Vagina (tissue), 2 donors: ENCODE results near the gene DDX54. TPM values are rescaled to one million over a fixed set of nuclear protein-coding genes. Genes with fewer than 3 reads are reported as not detected.

Source experiments
- DNase-seq, 2 donors: peaks; one replicate each; pipeline ENCODE4 v3.0.0-alpha.2; 2017; ENCODE audit errors: extremely low spot score in 2 of 2
- H3K27ac ChIP-seq: fragments of 200-600 bp; sonication (generic); one replicate; pipeline ENCODE4 v1.5.1; 2019
- H3K27me3 ChIP-seq: fragments of 200-600 bp; sonication (generic); one replicate; pipeline ENCODE4 v1.5.1; 2019
- H3K36me3 ChIP-seq, 2 donors: fragments of 200-600 bp; sonication (generic); one replicate each; pipeline ENCODE4 v1.5.1; 2017 to 2019
- H3K4me1 ChIP-seq: fragments of 200-600 bp; sonication (generic); one replicate; pipeline ENCODE4 v1.5.1; 2019
- H3K4me3 ChIP-seq, 2 donors: fragments of 200-600 bp; sonication (generic); 1 replicate in 1 of 2; 2 replicates in 1 of 2; pipeline ENCODE4 v1.5.1; 2016 to 2019
- H3K9me3 ChIP-seq: fragments of 200-600 bp; sonication (generic); one replicate; pipeline ENCODE4 v1.5.1; 2019
- CTCF ChIP-seq, 3 experiments: fragments of 450-650 bp in 2 of 3; fragments of 200-600 bp in 1 of 3; sonication (generic) in 1 of 3; IDR thresholded peaks; one replicate each; pipeline ENCODE4 v1.5.1; 2017 to 2019; ENCODE audit warnings: antibody characterized with exemption in 3 of 3, mild to moderate bottlenecking in 2 of 3, moderate library complexity in 2 of 3
- POLR2A ChIP-seq, 2 donors: fragments of 450-650 bp; IDR thresholded peaks; one replicate each; pipeline ENCODE4 v1.6.1; 2017; ENCODE audit warnings: antibody characterized with exemption in 2 of 2, mild to moderate bottlenecking in 2 of 2, moderate library complexity in 2 of 2
- POLR2AphosphoS5 ChIP-seq, 2 donors: sonication (generic); formaldehyde crosslinking; IDR thresholded peaks; one replicate each; pipeline ENCODE4 v1.9.0; 2017; ENCODE audit warnings: antibody characterized with exemption in 2 of 2, mild to moderate bottlenecking in 2 of 2, low read depth in 1 of 2; ENCODE audit not compliant: insufficient read depth in 1 of 2
- intact Hi-C: fragments of 100-400 bp; cut with DNase I; formaldehyde crosslinking; loops from one replicate; pipeline ENCODE4 v1.15.1; 2023
- total RNA-seq: library from RNA; depleted of rRNA; stranded (reverse); fragments of >200 nt; gene quantifications from one replicate; pipeline ENCODE4 v1.2.3, GENCODE V29; 2016

DDX54 gene
- total RNA-seq, 1 donor from 2014 or later: 52.5 TPM

DNA sequence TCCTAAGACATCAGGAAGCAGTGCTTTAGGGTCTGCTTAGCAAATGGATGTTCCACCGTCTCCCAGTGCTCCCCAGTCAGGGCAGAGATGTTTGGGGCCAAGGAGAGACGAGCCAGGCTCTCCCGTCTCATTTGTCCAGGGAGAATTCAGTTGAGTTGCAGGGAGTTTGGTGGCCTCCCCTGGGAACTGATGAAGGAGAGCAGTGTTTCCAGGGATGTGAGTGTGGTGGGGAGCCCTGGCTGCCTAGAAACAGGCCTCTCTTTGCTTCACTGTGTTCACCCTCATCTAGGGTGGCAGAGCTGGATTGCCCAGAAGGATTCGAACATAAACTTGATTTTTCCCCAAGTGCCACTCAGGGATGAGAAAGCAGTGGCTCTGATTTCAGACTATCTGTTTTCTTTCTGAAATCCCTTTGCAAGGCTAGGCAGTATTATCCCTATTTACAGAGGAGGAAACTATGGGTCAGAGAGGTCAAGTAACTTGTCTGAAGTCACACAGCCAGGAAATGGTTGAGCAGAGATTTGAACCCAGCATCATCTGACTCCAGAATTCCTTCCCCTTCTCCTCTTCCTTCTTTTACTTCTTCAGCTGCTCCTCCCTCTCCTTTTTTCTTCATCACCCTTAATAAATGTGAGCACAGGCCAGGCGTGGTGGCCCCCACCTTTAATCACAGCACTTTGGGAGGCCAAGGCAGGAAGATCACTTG, 42.6 kb upstream of the DDX54 start:
- Histone ChIP-seq H3K27ac (peak overlapping the region; percentile 5), H3K9me3 (no peaks in the 10 kb centered on the region)

GRCh38 chr12:113226696-113227568, 41.7 kb upstream of the DDX54 start:
- DNase-seq: no peak
- Histone ChIP-seq H3K4me1 (peaks cover 56% of the 10 kb centered on the region), H3K27ac (no peak overlapping the region), H3K9me3 (no peaks in the 10 kb centered on the region), H3K36me3 (peaks cover 0 to 33% of the 10 kb centered on the region in 2 donors), H3K27me3 (no peaks in the 10 kb centered on the region), H3K4me3 (no peak overlapping the region)
- intact Hi-C loops: no loop called here
- TF ChIP-seq CTCF (IDR thresholded peaks at IDR 0.05): no peak
- no peak for TF ChIP-seq POLR2A (IDR thresholded peaks at IDR 0.05)
- TF ChIP-seq POLR2AphosphoS5 (IDR thresholded peaks at IDR 0.05; ENCODE audit: insufficient read depth in 1 of 2, low read depth in 1 of 2): no peak

More for the DNA sequence above, 42.6 kb upstream of the DDX54 start:
- intact Hi-C loops: no loop called here
- TF ChIP-seq CTCF (IDR thresholded peaks at IDR 0.05) (no peak), POLR2AphosphoS5 (IDR thresholded peaks at IDR 0.05; ENCODE audit: insufficient read depth in 1 of 2, low read depth in 1 of 2) (no peak), POLR2A (IDR thresholded peaks at IDR 0.05) (no peak)
- DNase-seq: no peak
- H3K36me3 ChIP-seq: peaks cover 0 to 42% of the 10 kb centered on the region in 2 donors
- H3K27me3 ChIP-seq: no peaks in the 10 kb centered on the region
- no peak overlapping the region for H3K4me3 ChIP-seq
- peaks cover 55% of the 10 kb centered on the region for H3K4me1 ChIP-seq

DNA sequence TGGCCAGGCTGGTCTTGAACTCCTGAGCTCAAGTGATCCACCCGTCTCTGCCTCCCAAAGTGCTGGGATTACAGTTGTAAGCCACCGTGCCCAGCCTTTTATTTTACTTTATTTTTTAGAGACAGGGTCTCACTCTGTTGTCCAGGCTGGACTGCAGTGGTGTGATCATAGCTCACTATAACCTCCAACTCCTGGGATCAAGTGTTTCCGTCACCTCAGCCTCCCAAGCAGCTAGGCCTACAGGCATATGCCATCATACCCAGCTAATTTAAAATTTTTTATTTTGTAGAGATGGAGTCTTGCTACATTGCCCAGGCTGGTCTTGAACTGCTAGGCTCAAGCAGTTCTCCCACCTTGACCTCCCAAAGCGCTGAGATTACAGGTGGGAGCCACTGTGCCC, 39.7 kb upstream of the DDX54 start:
- Histone ChIP-seq H3K36me3 (peaks cover 0 to 16% of the 10 kb centered on the region in 2 donors), H3K4me1 (peaks cover 54% of the 10 kb centered on the region), H3K4me3 (no peak overlapping the region), H3K9me3 (no peaks in the 10 kb centered on the region), H3K27me3 (no peaks in the 10 kb centered on the region), H3K27ac (peak overlapping the region; percentile 9)
- intact Hi-C loops: no loop called here
- TF ChIP-seq CTCF (IDR thresholded peaks at IDR 0.05) (no peak), POLR2A (IDR thresholded peaks at IDR 0.05) (no peak), POLR2AphosphoS5 (IDR thresholded peaks at IDR 0.05; ENCODE audit: insufficient read depth in 1 of 2, low read depth in 1 of 2) (no peak)
- no peak for DNase-seq

DNA sequence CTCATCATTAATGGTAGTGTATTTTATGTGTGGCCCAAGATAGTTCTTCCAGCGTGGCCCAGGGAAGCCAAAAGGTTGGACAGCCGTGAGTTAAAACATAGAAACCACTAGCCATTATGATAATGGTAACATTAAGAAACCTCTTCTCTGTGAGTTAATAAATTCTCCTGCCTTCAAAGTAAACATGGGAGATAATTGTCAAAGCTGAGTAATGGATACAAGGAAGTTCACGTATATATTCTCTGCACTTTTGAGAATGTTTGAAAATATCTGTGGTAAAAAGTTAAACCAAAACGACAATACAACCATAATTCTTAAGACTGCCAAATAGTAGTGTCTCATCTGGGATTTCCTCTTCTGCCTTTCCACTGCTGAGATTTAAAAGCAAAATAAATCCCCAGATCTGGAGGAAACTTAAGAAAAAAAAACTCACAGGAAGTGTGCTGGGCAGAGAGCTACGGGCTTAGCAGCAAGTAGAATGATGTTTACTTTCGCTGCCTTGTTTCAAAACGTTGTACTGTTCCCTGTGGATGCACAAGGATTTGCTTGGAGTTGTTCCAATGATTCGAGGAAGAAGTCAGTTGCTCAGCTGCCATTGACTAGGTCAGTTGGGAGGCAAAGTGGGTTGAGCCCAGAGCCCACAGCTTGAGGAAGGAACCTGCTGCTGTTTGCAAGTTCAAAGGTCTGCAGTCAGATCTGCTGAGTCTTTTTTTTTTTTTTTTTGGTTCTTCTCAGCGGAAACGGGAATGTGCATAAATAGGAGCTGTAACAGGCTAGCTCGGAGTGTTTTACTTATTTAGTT, 37.7 kb upstream of the DDX54 start:
- DNase-seq: peak in 1 of 2 donors; percentile 92
- TF ChIP-seq CTCF (IDR thresholded peaks at IDR 0.05): no peak
- peak in 1 of 2 donors; percentile 89 for TF ChIP-seq POLR2AphosphoS5 (IDR thresholded peaks at IDR 0.05; ENCODE audit: insufficient read depth in 1 of 2, low read depth in 1 of 2)
- Histone ChIP-seq H3K27me3 (no peaks in the 10 kb centered on the region), H3K9me3 (no peaks in the 10 kb centered on the region), H3K36me3 (peaks cover 0 to 13% of the 10 kb centered on the region in 2 donors), H3K4me1 (peaks cover 51% of the 10 kb centered on the region), H3K4me3 (peak overlapping the region; percentile 65 to 92), H3K27ac (peak overlapping the region; percentile 92)
- intact Hi-C loops: no loop called here
